NCI-H2081 (cell line): ENCODE measurements around the gene RNF149.
"Not testable (repeated sequence)": the region's sequence is repeated elsewhere in the genome, so short reads cannot be mapped to it uniquely, and the experiment has no call there.

Experiments
- DNase-seq, 2 experiments: peaks; one replicate each; lab custom pipeline; 2025; lab: John Stamatoyannopoulos, UW

Gene RNF149

GRCh38 chr2:101330253-101330933, 21.9 kb upstream of the RNF149 start:
- no peak for DNase-seq

GRCh38 chr2:101329026-101329425, 20.5 kb upstream of the RNF149 start:
- no peak for DNase-seq

- DNase-seq = no peak
Measured at GRCh38 chr2:101328474-101329007, 20.0 kb upstream of the RNF149 start.

GRCh38 chr2:101327863-101328394, 19.4 kb upstream of the RNF149 start:
- no peak for DNase-seq

GRCh38 chr2:101325425-101325824, 16.9 kb upstream of the RNF149 start:
- DNase-seq = no peak

- not testable (repeated sequence) for DNase-seq
Measured at GRCh38 chr2:101316568-101316967, 8.1 kb upstream of the RNF149 start.

GRCh38 chr2:101311696-101312017, 3.2 kb upstream of the RNF149 start:
- DNase-seq = no peak

- no peak for DNase-seq
Measured at GRCh38 chr2:101310834-101311695, 2.6 kb upstream of the RNF149 start.

GRCh38 chr2:101310090-101310833, 1.8 kb upstream of the RNF149 start:
- no peak for DNase-seq

GRCh38 chr2:101307950-101308431, 510 bp downstream of the RNF149 start:
- DNase-seq = no peak

- DNase-seq = no peak
Measured at GRCh38 chr2:101307503-101307902, 998 bp downstream of the RNF149 start.

- DNase-seq = no peak
Measured at GRCh38 chr2:101306410-101306809, 2.1 kb downstream of the RNF149 start.

- DNase-seq = no peak
Measured at GRCh38 chr2:101305492-101306078, 2.9 kb downstream of the RNF149 start.

- no peak for DNase-seq
Measured at GRCh38 chr2:101305035-101305434, 3.5 kb downstream of the RNF149 start.

GRCh38 chr2:101303688-101304087, 4.8 kb downstream of the RNF149 start:
- no peak for DNase-seq

GRCh38 chr2:101302016-101302415, 6.5 kb downstream of the RNF149 start:
- no peak for DNase-seq

GRCh38 chr2:101300836-101301235, 7.7 kb downstream of the RNF149 start:
- no peak for DNase-seq

- no peak for DNase-seq
Measured at GRCh38 chr2:101300164-101300563, 8.3 kb downstream of the RNF149 start.

GRCh38 chr2:101299604-101300003, 8.9 kb downstream of the RNF149 start:
- DNase-seq = no peak

GRCh38 chr2:101297383-101297782, 11.1 kb downstream of the RNF149 start:
- DNase-seq = no peak

- no peak for DNase-seq
Measured at GRCh38 chr2:101296371-101296770, 12.1 kb downstream of the RNF149 start.

- no peak for DNase-seq
Measured at GRCh38 chr2:101295895-101296294, 12.6 kb downstream of the RNF149 start.
